GM19438 (cell line): ENCODE measurements around the gene PSMB10.
"Not testable (repeated sequence)": the region's sequence is repeated elsewhere in the genome, so short reads cannot be mapped to it uniquely, and the experiment has no call there.

Experiments used
- ATAC-seq: cut with Tn5 transposase; IDR thresholded peaks from one replicate; pipeline ENCODE4 v1.9.1; 2021; ENCODE audit warnings: low read depth; ENCODE audit not compliant: unreplicated experiment

PSMB10 gene

DNA sequence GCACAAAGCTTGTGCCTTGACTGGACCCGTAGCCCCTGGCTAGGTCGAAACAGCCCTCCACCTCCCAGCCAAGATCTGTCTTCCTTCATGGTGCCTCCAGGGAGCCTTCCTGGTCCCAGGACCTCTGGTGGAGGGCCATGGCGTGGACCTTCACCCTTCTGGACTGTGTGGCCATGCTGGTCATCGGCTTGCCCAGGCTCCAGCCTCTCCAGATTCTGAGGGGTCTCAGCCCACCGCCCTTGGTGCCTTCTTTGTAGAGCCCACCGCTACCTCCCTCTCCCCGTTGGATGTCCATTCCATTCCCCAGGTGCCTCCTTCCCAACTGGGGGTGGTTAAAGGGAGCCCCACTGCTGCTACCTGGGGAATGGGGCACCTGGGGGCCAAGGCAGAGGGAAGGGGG, 8.5 kb downstream of the PSMB10 start:
- ATAC-seq = no peak

DNA sequence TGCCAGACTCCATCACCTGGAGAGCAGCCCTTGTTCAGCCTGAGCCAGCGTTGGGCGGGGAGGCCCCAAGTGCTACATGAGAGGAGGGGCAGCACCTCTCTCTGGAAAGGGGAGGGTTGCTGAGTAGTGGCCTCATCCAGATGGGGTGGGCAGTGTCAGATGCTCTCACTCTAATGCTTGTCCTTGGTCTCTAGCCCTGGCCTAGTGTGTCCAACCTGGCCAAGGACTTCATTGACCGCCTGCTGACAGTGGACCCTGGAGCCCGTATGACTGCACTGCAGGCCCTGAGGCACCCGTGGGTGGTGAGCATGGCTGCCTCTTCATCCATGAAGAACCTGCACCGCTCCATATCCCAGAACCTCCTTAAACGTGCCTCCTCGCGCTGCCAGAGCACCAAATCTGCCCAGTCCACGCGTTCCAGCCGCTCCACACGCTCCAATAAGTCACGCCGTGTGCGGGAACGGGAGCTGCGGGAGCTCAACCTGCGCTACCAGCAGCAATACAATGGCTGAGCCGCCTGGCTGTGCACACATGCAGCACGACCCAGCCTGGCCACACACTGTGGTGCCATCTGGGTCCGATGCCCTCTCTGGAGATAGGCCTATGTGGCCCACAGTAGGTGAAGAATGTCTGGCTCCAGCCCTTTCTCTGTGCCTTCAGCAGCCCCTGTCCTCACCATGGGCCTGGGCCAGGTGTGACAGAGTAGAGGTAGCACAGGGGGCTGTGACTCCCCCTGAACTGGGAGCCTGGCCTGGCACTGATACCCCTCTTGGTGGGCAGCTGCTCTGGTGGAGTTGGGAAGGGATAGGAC, 9.3 kb downstream of the PSMB10 start:
- ATAC-seq = no peak

DNA sequence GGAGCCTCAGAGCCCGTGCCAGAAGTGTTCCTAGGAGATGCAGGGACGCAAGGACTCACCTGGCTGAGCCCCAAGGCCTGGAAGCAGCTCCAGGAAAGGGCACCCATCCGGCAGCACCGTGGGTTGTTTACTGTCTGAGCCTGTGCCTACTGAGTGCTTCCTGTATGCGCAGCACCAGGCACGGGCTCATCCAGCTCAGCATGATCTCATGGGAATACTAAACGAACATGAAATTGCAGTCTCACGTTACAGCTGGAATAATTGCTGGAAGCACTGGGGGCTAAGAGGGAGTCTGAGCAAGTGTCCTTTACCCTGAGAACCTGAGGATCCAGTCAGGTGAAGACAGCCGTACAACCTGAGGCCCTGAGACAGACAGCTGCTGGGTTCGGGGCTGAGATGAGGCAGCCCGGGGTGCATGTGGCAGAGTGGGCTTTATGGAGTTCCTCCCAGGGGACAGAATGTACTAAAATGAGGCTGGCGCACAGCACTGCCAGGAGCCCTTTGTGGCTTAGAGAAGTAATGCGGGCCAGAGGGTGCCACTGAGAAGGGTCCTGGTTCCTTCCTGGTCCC, 10.4 kb downstream of the PSMB10 start:
- no peak for ATAC-seq

DNA sequence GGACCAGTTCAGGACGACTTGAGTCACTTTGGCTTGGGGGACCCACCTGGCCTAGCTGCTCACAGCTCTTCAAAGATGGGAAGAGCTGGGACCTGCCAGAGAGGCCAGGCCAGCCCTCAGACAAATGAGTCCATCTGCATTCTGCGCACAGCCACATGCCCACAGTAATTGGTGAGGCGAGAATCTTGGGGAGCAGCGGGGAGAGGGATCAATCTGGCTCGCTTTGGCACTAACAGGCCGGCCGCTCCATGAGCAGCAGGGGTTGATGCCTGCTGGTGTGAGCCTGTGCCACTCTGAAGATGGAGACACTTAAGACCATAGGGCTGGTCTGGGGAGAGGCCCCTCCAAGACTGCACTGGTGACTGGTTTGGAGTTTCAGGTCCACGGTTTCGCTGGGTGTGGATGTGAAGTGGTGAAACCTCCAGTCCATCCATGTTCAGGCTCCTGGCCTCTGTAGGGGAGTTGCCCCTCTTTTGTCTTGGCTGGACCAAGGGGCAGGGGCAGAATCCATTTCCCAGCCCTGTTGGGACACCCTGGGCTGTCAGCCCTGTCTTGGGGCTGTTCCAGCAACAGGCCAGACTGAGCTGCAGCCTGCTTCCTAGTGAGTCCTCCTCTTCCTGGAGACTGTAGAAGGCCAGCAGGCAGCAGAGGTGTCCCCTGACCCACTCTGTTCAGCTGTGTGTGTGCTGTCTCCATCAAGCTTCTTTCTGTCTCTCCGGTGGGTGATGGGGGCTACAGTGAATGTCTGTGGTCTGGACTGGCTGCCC, 12.3 kb downstream of the PSMB10 start:
- no peak for ATAC-seq

DNA sequence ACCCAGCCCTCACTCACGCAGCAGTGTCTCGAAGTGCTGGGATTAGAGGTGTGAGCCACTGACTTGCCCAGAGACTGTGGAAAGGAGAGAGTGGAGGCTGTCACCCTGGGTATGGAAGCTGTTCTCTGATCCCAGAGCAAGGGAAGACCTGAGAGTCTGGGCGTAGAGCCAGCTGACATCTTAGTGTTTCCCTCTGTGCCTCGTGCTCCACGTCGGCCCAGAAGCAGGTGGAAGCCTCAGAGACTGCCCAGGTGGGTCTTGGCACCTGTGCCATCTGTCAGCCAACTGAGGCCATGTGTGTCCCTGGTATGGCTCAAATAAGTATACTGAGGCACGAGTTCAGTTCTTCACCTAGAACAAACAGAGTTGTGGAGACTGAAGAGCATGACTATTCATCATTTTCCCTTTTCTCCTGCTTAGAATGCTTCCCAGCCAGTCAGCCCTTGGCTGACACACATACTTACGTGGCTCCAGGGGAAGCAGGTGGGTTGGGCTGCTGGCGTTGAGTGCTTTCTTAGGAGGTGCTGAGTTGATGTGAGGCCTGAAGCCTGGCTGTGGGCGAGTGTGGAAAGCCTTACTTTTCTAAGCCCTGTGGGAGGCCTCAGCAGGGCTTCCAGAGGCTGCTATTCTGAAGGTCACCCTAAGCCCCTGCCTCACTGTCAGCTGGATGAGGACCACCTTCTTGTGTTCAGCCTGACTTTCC, 13.1 kb downstream of the PSMB10 start:
- ATAC-seq = no peak

DNA sequence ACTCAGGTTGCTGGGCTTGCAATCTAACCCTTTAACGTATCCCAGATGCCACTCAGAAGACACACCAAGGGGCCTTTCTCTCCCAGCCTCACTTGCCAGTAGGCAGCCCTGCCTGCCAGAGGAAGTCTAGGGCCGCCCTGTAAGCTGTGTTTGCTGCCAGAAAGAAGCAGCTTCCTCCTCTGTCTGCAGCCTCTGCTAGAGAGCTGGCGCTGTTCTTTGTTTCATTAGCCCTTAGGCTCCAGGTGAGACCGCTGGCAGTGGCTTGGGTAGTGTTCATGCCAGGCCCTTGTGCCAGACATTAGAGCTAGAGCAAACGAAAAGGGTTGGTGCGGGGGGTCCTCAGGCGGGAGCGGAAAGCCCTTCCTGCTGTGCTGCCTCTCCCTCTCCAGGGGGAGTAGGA, 13.9 kb downstream of the PSMB10 start:
- no peak for ATAC-seq

DNA sequence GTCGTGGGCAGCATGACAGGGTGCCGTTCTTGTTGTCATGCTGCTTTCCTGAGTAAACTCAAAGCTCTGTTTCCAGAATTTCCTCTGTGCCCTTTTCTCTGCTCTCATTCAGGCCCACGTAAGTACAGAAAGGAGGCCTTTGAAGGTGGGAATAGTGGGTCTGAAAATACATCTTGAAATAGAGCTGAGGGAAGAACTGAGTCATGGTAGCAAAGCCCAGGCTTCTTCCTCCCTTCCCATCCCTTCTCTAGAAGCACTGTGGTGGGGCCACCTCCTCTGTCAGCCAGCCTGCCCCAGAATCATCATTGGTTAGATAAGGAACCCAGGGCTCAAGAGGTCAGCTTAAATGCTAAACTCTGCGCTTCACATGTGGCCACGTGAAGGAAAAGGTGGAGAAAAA, 14.4 kb downstream of the PSMB10 start:
- ATAC-seq = no peak

DNA sequence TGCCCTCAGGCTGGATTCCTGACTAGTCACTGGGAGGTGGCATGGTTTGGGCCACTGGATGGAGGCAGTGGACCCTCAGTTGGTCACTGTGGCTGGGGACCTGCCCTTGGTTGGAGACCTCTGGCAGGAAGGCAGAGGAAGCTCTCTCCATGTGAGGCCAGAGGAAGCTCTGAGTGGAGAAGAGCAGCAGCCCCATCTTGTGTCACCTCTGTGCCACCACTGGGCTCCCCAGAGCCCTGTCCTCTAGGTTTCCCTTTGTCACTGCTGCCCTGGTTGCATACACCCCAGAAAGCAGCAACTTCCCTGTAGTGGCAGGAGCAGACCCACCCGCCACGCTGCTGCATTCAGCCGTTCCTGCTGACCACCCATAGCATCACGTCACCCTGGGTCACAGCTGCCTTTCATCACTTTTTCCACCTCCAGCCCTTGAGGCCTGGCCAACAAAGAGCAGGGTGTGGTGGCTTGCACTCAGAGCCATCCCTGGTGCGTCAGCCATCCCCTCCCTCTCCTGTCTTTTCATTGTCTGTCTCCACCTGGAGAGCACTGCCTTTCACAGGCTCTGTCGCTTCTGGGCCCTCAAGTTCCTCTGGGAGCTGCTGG, 16.9 kb downstream of the PSMB10 start:
- ATAC-seq = no peak

DNA sequence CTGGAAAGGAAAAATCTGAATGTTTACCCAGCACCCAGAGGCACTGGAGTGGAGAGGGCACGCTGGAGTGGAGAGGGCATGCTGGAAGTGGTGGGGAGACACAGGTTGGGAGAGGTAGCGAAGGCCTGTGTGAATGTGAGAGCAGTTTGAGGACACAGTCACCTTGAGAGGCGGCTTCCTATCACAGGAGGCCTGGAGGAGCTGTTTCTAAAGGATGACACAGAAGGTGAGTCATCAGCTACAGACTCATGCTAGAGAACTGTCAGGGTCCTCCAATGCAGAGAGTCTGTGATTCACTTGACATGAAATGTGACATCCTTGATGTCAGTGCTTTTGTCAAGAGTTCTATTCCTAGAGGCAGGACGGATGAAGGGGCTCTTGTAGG, 18.8 kb downstream of the PSMB10 start:
- no peak for ATAC-seq

DNA sequence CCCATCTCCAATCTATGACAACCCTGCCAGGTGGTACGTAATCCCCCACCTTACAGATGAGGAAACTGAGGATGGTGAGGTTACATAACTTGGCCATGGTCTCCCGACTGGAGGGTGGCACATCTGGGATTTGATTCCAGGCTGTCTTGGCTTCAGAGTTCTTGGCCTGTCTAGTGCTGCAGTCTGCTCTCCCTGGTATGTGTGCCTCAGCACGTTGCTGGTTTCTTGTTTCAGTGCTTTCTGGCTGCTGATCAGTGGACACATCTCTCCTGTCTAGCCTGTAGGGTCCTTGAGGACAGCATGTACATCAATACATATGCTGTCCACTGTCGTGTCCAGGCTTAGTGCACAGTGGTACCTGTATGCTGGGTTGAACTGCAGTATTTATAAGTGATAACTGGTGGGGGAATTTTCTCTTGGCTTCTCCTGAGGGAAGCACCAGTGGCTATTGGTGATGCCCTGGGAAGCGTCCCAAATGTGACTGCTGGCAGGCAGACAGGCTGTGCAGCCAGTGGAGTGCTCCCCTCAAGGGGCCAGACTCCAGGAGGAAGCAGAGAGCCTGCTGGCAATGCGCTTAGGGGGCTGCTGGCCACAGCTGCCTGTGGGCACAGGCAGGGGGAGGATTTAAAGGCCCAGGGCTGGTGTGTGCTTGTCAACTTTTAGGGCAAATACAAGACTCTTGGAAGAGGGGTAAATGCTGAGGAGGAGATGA, 19.4 kb downstream of the PSMB10 start:
- ATAC-seq = no peak

DNA sequence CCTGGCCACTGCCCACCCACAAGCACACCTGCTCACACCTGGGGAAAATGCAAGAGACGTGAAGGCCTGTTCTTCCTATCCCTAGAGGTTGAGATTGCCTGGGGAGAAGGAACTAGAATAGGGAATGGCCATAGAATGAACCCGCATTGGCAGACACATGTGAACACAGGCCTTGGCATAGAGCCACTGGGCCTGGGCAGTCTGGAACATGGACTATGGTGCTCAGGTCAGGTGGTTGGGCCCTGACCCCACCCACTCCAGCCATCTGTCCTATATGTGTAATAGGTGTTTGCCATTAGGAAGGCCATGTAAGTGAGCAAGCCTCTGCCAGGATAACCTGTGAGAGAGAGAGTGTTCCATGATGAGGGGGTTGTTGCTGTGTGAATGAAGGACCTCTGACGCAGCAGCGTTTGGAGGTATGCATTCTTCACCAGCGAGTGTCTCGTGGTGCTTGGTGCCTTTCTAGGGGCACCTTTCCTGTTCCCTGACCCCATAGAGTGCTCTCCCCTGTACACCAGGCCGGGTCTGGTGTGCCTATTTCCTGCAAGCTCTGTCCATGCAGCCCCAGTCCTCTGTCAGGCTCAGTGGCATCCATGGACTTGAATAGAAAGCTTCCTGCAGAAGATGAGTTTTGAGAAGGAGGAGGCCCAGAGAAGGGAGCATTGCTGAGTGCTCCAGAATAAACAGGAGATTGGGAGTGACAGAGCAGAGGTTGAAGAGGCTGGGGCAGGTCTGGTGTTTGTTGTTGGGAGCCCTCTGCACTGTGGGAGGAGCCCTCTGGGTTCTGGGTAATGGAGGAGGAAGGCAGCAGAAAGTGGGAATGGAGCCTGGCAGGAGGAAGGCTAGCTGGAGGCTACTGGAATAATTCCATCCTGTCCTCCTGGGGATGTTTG, 20.6 kb downstream of the PSMB10 start:
- ATAC-seq = no peak

DNA sequence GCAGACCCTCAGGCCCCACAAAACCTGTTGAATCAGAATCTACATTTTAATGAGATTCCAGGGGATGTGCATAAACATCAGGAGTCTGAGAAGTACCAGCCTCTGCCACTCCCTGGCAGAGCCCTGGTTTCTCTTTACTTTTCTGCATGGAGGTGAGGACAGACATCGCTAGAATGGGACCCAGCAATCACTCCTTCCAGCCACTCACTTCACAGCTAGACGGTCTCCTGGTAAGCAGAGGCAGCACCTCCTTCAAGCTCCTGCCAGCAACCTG, 21.2 kb downstream of the PSMB10 start:
- not testable (repeated sequence) for ATAC-seq

DNA sequence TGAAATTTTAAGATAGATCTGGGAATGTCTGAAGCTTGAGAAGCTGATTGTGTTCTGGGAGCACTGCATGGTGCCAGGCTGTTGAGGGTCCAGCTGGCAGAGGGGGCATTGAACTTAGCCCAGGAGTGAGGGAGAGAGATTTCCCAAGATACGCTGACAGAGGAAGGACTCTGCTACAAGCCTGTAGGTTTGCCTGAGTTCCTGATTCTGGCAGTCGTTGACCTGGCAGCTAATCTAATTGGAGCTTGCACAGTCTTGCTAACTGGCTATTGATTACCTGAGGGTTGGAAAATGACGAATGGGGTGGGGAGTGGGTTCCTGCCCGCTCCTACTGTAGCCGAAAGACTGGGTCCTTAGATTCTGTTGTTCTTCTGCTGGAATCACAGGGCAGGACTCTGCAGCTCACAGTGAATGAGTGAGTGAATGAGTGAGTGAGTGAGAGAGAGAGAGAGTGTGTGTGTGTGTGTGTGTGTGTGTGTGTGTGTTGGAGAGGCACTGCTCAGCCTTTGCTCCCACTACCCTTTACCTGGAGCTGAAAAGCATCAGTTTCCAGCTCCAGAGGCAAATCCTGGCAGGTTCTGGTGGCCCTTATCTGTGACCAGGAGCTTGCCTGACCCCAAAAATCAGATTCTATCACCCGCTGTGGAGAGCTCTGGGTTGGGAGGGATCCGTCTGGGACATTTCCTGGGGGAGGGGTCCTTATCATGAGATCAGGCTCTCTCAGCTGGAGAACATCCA, 21.7 kb downstream of the PSMB10 start:
- ATAC-seq = no peak

DNA sequence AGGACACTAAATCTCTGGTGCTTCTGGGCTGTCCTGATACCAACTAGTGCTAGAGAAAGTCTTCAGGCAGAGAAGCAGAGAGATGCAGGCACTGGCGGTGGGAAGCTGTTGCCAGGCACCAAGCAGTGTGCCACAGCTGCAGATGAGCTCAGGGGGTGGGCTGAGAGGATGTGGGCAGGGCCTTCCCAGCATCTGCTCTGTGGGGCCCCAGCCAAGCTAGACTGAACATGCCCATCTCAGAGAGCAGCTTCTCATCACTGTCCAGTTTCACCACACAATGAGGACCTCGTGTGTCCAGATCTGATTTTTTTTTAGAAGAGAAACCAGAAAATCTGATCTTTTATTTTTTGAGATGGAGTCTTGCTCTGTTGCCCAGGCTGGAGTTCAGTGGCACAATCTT, 26.5 kb downstream of the PSMB10 start:
- ATAC-seq = no peak

DNA sequence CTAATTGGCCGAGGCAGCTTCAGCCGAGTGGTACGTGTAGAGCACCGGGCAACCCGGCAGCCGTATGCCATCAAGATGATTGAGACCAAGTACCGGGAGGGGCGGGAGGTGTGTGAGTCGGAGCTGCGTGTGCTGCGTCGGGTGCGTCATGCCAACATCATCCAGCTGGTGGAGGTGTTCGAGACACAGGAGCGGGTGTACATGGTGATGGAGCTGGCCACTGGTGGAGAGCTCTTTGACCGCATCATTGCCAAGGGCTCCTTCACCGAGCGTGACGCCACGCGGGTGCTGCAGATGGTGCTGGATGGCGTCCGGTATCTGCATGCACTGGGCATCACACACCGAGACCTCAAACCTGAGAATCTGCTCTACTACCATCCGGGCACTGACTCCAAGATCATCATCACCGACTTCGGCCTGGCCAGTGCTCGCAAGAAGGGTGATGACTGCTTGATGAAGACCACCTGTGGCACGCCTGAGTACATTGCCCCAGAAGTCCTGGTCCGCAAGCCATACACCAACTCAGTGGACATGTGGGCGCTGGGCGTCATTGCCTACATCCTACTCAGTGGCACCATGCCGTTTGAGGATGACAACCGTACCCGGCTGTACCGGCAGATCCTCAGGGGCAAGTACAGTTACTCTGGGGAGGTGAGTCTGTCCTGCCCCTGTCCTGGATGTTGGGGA, 27.5 kb downstream of the PSMB10 start:
- no peak for ATAC-seq

DNA sequence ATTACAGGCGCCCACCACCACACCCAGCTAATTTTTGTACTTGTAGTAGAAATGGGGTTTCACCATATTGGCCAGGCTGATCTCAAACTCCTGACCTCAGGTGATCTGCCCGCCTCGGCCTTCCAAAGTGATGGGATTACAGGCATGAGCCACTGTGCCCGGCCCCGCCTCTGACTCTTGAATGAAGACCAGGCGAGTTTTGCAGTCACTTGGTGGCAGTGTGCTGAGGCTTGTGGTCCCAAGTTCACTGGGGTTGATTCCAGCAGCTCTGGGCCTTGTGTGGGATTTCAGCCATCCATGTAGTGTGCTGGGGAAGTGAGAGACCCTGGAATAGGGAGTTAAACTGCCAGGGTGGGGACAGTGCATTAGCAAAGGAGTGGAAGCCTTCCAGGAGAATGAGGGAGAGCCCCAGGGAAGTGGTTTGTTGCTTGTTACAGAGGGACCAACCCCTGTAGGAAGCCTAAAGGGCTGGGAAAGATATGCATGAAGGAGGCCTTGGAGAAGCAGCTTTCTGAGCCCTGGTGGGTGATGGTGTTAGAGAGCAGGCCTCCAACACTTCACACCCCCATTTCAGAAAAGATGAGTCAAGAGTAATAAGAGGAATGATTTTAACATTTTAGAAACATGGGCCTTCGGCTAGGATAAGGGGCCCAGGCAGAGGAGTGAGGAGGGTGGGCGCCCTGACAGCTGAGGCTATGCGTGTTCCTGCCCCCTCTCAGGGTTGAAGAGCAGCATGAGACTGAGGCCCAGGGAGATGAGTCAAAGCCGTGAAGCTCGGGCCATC, 29.1 kb downstream of the PSMB10 start:
- ATAC-seq = no peak

DNA sequence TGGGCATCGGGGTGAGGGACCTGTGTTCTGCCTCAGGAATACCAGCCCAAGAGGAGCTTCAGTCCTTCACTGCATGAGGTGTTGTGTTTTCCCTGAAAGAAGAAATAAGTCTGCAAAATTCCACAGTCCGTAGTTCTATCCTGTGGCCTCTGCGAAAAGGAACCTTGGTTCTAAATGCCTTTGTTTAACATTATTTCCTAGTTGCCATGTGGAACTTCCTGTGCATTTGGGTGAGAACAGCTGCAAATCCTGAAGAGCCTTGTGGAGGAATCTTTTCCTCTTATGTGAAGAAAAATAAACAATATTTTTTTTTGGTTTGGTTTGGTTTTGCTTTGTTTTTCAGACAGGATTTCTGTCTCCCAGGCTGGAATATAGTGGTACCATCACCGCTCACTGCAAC, 33.8 kb downstream of the PSMB10 start:
- no peak for ATAC-seq
